PFSK-1 (cell line): Measurements from ENCODE around the gene TRPC3.

Source experiments
- FOXP2 ChIP-seq: optimal IDR thresholded peaks from 2 replicates; pipeline ENCODE3; 2011; ENCODE audit warnings: borderline replicate concordance, control low read depth, inconsistent platforms; ENCODE audit not compliant: insufficient read depth; ENCODE audit errors: extremely low read length, extremely low read depth
- POLR2AphosphoS5 ChIP-seq: IDR thresholded peaks from 2 replicates; pipeline ENCODE4 v1.6.1; 2012; ENCODE audit warnings: low read depth, mild to moderate bottlenecking, control low read depth, low read length, moderate library complexity
- REST ChIP-seq, 2 experiments: IDR thresholded peaks; 2 replicates each; pipeline versions ENCODE4 v1.6.1 to v1.8.0; 2011 to 2012; ENCODE audit warnings: low read depth in 2 of 2, low read length in 2 of 2, control low read depth in 1 of 2, inconsistent platforms in 1 of 2, mild to moderate bottlenecking in 1 of 2, moderate library complexity in 1 of 2; ENCODE audit not compliant: insufficient read depth in 1 of 2
- SIN3A ChIP-seq: IDR thresholded peaks from 2 replicates; pipeline ENCODE4 v1.6.1; 2012; ENCODE audit warnings: mild to moderate bottlenecking, low read length, moderate library complexity, borderline replicate concordance; ENCODE audit not compliant: insufficient read depth
- TAF1 ChIP-seq: IDR thresholded peaks from 2 replicates; pipeline ENCODE4 v1.6.1; 2012; ENCODE audit warnings: low read length, control low read depth, borderline replicate concordance; ENCODE audit not compliant: insufficient read depth

The TRPC3 gene

GRCh38 chr4:121851354-121851753 is 100.5 kb downstream of the TRPC3 start:
- TF ChIP-seq SIN3A (no peak), FOXP2 (no peak), TAF1 (no peak), REST (IDR thresholded peaks at IDR 0.05; ENCODE audit: insufficient read depth in 1 of 2, low read depth in 2 of 2, low read length in 2 of 2) (no peak), POLR2AphosphoS5 (no peak)

DNA sequence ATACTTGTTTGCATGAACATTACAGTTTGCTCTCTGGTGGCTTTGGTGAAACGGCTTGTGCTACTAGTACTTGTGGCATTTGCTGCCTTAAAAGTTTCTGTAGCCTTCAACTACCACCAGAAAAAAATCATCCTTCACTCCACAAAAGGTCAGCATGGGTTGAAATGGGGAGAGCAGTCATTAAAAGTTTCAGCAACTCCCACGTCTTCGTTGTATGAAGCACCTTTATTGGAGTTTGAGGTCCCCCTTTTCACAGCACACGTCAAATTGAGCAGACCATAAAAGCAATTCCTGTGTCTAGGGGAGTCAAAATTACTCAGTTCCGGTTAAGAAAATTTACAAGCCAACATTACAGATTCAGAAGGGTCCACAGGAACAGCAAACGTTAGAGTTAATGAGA is 105.2 kb downstream of the TRPC3 start:
- TF ChIP-seq REST (IDR thresholded peaks at IDR 0.05; ENCODE audit: insufficient read depth in 1 of 2, low read depth in 2 of 2, low read length in 2 of 2) (no peak), POLR2AphosphoS5 (no peak), TAF1 (no peak), FOXP2 (no peak)

- TF ChIP-seq REST (IDR thresholded peaks at IDR 0.05; ENCODE audit: insufficient read depth in 1 of 2, low read depth in 2 of 2, low read length in 2 of 2) (no peak), FOXP2 (no peak), SIN3A (no peak), TAF1 (no peak), POLR2AphosphoS5 (no peak)
Observed at GRCh38 chr4:121842862-121843261, 109.0 kb downstream of the TRPC3 start.

- TF ChIP-seq SIN3A = no peak
- TF ChIP-seq POLR2AphosphoS5 = no peak
- no peak for TF ChIP-seq TAF1
- TF ChIP-seq REST (IDR thresholded peaks at IDR 0.05; ENCODE audit: insufficient read depth in 1 of 2, low read depth in 2 of 2, low read length in 2 of 2) = no peak
- no peak for TF ChIP-seq FOXP2
Observed at GRCh38 chr4:121838136-121838535, 113.7 kb downstream of the TRPC3 start.

- no peak for TF ChIP-seq REST (IDR thresholded peaks at IDR 0.05; ENCODE audit: insufficient read depth in 1 of 2, low read depth in 2 of 2, low read length in 2 of 2)
- no peak for TF ChIP-seq POLR2AphosphoS5
- TF ChIP-seq FOXP2 = no peak
- no peak for TF ChIP-seq TAF1
- no peak for TF ChIP-seq SIN3A
Observed at GRCh38 chr4:121829511-121829910, 122.3 kb downstream of the TRPC3 start.
